ENCODE results near the gene NDUFC1. TPM values are rescaled to one million over a fixed set of nuclear protein-coding genes. Genes with fewer than 3 reads are reported as not detected.

The NDUFC1 gene
- polyA plus RNA-seq, 3 donors, result 24.7 to 134 (median 123) TPM

DNA sequence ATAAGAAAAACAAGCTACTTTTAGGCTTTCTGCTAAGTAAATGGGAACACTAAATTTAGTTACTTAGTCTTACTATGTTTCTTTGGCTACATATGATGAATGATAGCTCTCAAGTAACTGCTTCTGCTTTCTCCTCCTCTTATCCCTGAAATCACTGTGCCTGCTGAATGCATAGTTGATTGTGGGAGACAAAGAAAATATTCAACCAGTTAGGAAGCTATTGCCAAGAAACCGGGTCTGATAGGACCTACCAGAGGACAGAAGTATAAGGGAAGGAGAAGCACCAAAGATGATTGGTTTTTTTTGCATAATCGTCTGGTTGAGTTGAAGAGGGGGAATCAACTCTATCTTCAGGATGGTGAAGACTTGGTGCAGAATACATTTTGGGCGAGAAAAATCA is 28.0 kb upstream of the NDUFC1 start:
- peaks cover 96% of the 10 kb centered on the region for H3K79me2 ChIP-seq (ENCODE audit: insufficient read depth, low read length)
- H3K36me3 ChIP-seq (replicated peaks in 1 of 2; ENCODE audit: control insufficient read depth in 1 of 2, insufficient read depth in 2 of 2, low read length in 2 of 2), result peaks cover 2 to 17% of the 10 kb centered on the region in 2 donors
- H3K4me2 ChIP-seq (replicated peaks; ENCODE audit: extremely low read depth, low read length, poor library complexity, severe bottlenecking), result no peak overlapping the region
- H2AFZ ChIP-seq (ENCODE audit: insufficient read depth, low read depth, low read length, poor library complexity, severe bottlenecking), result no peak overlapping the region
- DNase-seq, result no peak
- H3K27me3 ChIP-seq (ENCODE audit: control insufficient read depth in 2 of 2, insufficient read depth in 2 of 2, low read length in 2 of 2), result no peaks in the 10 kb centered on the region
- peaks cover 0 to 1% (median 0%) of the 10 kb centered on the region in 3 donors for H3K27me3 Mint-ChIP-seq (ENCODE audit: low read depth in 3 of 3)
- H3K4me1 ChIP-seq (ENCODE audit: control insufficient read depth in 1 of 2, insufficient read depth in 2 of 2, low read length in 2 of 2), result no peaks in the 10 kb centered on the region
- H3K9me3 Mint-ChIP-seq, result peaks cover 0 to 4% (median 0%) of the 10 kb centered on the region in 7 donors
- no peak overlapping the region for H3K4me3 Mint-ChIP-seq
- TF ChIP-seq, protein P1, sequence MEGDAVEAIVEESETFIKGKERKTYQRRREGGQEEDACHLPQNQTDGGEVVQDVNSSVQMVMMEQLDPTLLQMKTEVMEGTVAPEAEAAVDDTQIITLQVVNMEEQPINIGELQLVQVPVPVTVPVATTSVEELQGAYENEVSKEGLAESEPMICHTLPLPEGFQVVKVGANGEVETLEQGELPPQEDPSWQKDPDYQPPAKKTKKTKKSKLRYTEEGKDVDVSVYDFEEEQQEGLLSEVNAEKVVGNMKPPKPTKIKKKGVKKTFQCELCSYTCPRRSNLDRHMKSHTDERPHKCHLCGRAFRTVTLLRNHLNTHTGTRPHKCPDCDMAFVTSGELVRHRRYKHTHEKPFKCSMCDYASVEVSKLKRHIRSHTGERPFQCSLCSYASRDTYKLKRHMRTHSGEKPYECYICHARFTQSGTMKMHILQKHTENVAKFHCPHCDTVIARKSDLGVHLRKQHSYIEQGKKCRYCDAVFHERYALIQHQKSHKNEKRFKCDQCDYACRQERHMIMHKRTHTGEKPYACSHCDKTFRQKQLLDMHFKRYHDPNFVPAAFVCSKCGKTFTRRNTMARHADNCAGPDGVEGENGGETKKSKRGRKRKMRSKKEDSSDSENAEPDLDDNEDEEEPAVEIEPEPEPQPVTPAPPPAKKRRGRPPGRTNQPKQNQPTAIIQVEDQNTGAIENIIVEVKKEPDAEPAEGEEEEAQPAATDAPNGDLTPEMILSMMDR (IDR thresholded peaks at IDR 0.05), result no peak
- H3K36me3 Mint-ChIP-seq, result peaks cover 18 to 38% of the 10 kb centered on the region in 2 donors
- WGBS (ENCODE audit: insufficient coverage), result 97% methylated on average over 3 of the region's 3 CpGs
- peaks cover 73% of the 10 kb centered on the region for H4K20me1 ChIP-seq (ENCODE audit: insufficient read depth, low read length)
- H3K9ac ChIP-seq (ENCODE audit: insufficient read depth, low read length, poor library complexity, severe bottlenecking), result no peak overlapping the region
- intact Hi-C loops (cut with micrococcal nuclease), result no loop called here
- no peaks in the 10 kb centered on the region for H3K9me3 ChIP-seq (replicated peaks in 1 of 2; ENCODE audit: control insufficient read depth in 1 of 2, insufficient read depth in 1 of 2, low read length in 2 of 2)
- H3K4me3 ChIP-seq (replicated peaks in 1 of 3; ENCODE audit: low read depth in 2 of 3, low read length in 3 of 3), result no peak overlapping the region
- H3K27ac ChIP-seq (ENCODE audit: low read depth in 1 of 2, low read length in 2 of 2), result peak overlapping the region in 1 of 2 donors; percentile 5
- peak overlapping the region in 1 of 7 donors; percentile 63 for H3K27ac Mint-ChIP-seq
- peaks cover 18% of the 10 kb centered on the region for H3K4me1 Mint-ChIP-seq

DNA sequence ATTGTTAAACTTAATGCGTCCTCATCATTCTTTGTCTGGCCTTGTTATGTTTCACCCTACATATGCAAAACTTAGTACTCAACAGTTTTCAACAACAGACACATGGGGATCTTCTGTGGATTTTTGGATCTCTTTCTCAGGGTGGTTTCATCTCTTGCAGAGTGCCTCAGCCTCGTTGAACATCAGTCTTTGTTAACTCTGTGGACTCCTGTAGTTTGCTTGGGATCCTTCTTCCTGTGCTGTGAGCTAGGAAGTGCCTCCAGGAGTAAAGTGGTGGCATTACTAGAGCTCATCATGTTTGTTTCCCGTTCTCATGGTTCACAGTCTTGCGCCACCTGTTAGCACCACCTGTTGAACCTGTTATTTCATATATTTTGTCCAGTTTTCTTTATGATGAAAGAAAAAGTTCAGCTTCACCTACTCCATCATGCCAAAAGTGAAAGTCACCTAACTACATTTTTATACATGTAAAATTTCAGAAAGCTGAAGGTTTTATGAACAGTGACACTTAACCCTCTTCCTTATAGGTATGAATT is 27.5 kb upstream of the NDUFC1 start:
- DNase-seq, result no peak
- Histone ChIP-seq H3K4me2 (replicated peaks; ENCODE audit: extremely low read depth, low read length, poor library complexity, severe bottlenecking) (no peak overlapping the region), H3K27ac (ENCODE audit: low read depth in 1 of 2, low read length in 2 of 2) (peak overlapping the region in 1 of 2 donors; percentile 5), H3K9me3 (replicated peaks in 1 of 2; ENCODE audit: control insufficient read depth in 1 of 2, insufficient read depth in 1 of 2, low read length in 2 of 2) (no peaks in the 10 kb centered on the region), H3K4me1 (ENCODE audit: control insufficient read depth in 1 of 2, insufficient read depth in 2 of 2, low read length in 2 of 2) (no peaks in the 10 kb centered on the region), H2AFZ (ENCODE audit: insufficient read depth, low read depth, low read length, poor library complexity, severe bottlenecking) (no peak overlapping the region), H3K27me3 (ENCODE audit: control insufficient read depth in 2 of 2, insufficient read depth in 2 of 2, low read length in 2 of 2) (no peaks in the 10 kb centered on the region), H3K79me2 (ENCODE audit: insufficient read depth, low read length) (peaks cover 100% of the 10 kb centered on the region), H3K9ac (ENCODE audit: insufficient read depth, low read length, poor library complexity, severe bottlenecking) (no peak overlapping the region), H3K4me3 (replicated peaks in 1 of 3; ENCODE audit: low read depth in 2 of 3, low read length in 3 of 3) (no peak overlapping the region), H4K20me1 (ENCODE audit: insufficient read depth, low read length) (peaks cover 79% of the 10 kb centered on the region), H3K36me3 (replicated peaks in 1 of 2; ENCODE audit: control insufficient read depth in 1 of 2, insufficient read depth in 2 of 2, low read length in 2 of 2) (peaks cover 2 to 13% of the 10 kb centered on the region in 2 donors)
- peaks cover 0 to 4% (median 0%) of the 10 kb centered on the region in 7 donors for H3K9me3 Mint-ChIP-seq
- intact Hi-C loops (cut with micrococcal nuclease), result no loop called here
- peak overlapping the region in 3 of 7 donors; percentile 14 to 46 (median 43) for H3K27ac Mint-ChIP-seq
- TF ChIP-seq, protein P1 (IDR thresholded peaks at IDR 0.05), result no peak
- WGBS (ENCODE audit: insufficient coverage), result 73% methylated on average over 1 of the region's 4 CpGs
- H3K4me1 Mint-ChIP-seq, result peaks cover 17% of the 10 kb centered on the region
- H3K27me3 Mint-ChIP-seq (ENCODE audit: low read depth in 3 of 3), result peaks cover 0 to 1% (median 0%) of the 10 kb centered on the region in 3 donors
- peaks cover 16 to 37% of the 10 kb centered on the region in 2 donors for H3K36me3 Mint-ChIP-seq
- no peak overlapping the region for H3K4me3 Mint-ChIP-seq

All from CD14-positive monocyte (primary cell).